ENCODE measurements around the gene TRAFD1.

GRCh38 chr12:112191840-112192321, 66.5 kb downstream of the TRAFD1 start:
- TF ChIP-seq CTCF (IDR thresholded peaks at IDR 0.05) (no peak), POLR2AphosphoS5 (IDR thresholded peaks at IDR 0.05; ENCODE audit: insufficient read depth in 1 of 2, low read depth in 1 of 2) (peak in 1 of 2 donors; percentile 57)

All from vagina (tissue), 2 donors.